Endothelial cell of umbilical vein (primary cell): ENCODE results near the gene CAMSAP1.

Experiments
- EZH2 ChIP-seq: IDR thresholded peaks from 2 replicates; pipeline ENCODE4 v1.6.1; 2012; ENCODE audit warnings: borderline replicate concordance, low read depth, mild to moderate bottlenecking, moderate library complexity, low read length, inconsistent platforms; ENCODE audit not compliant: severe bottlenecking
- MYC ChIP-seq: IDR thresholded peaks from one replicate; pipeline ENCODE4 v1.6.1; 2011; ENCODE audit warnings: mild to moderate bottlenecking, low read depth, low read length
- POLR2A ChIP-seq: IDR thresholded peaks from 2 replicates; pipeline ENCODE4 v1.6.1; 2012; ENCODE audit warnings: low read depth, mild to moderate bottlenecking, control low read depth, low read length
- POLR2AphosphoS5 ChIP-seq: IDR thresholded peaks from 2 replicates; pipeline ENCODE4 v1.6.1; 2012; ENCODE audit warnings: low read depth, mild to moderate bottlenecking, control low read depth, low read length, moderate library complexity; ENCODE audit not compliant: insufficient read depth
- TF ChIP-seq, protein P1 (sequence below), 2 donors: IDR thresholded peaks; 1 replicate in 1 of 2; 2 replicates in 1 of 2; pipeline ENCODE4 v1.5.1; 2011; ENCODE audit warnings: low read length in 2 of 2, mild to moderate bottlenecking in 2 of 2, moderate library complexity in 2 of 2, control low read depth in 1 of 2, inconsistent platforms in 1 of 2, low read depth in 1 of 2; ENCODE audit not compliant: insufficient read depth in 1 of 2; ENCODE audit errors: extremely low read depth in 1 of 2
- TF ChIP-seq, protein P2 (sequence below): IDR thresholded peaks from 2 replicates; pipeline ENCODE4 v1.6.1; 2011; ENCODE audit not compliant: insufficient read depth, insufficient read length

DNA sequence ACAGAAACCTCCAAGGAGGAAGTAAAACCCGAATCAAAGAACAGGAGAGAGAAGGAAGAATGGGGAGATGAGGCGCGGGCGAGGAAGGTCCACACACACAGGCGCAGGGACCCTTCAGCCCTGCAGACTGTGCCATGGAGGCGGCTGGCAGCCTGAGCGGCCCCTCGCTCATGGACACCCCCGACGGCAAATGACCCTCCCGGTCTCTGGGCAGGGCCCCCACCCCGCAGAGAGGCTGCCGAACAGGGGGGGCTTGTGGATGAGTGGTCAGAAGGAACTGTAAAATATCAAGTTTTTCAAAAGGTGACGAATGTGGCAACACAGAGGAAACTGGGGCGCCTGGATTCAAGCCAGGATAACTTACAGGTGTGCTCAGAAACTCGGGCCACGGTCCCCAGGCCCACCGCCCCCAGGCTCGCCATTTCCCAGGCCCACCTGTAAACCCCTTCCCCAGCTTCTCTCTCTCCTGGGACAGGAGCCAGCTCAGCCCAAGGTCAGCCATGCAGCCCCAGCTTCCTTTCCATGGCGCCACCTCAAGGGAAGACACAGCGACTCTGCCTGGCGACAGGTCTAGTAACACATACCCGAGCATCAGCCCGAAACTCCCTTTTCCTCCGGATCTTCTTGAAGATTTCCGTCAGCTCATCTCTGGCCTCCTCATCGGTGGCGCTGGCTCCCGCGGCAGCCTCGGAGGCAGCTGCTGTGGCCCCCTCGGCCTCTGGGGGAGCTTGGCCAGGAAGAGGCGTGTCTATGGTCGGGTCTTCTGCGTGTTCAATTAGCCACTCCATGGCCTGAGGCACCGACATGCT, 37.3 kb upstream of the CAMSAP1 start:
- TF ChIP-seq, protein P1, sequence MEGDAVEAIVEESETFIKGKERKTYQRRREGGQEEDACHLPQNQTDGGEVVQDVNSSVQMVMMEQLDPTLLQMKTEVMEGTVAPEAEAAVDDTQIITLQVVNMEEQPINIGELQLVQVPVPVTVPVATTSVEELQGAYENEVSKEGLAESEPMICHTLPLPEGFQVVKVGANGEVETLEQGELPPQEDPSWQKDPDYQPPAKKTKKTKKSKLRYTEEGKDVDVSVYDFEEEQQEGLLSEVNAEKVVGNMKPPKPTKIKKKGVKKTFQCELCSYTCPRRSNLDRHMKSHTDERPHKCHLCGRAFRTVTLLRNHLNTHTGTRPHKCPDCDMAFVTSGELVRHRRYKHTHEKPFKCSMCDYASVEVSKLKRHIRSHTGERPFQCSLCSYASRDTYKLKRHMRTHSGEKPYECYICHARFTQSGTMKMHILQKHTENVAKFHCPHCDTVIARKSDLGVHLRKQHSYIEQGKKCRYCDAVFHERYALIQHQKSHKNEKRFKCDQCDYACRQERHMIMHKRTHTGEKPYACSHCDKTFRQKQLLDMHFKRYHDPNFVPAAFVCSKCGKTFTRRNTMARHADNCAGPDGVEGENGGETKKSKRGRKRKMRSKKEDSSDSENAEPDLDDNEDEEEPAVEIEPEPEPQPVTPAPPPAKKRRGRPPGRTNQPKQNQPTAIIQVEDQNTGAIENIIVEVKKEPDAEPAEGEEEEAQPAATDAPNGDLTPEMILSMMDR (IDR thresholded peaks at IDR 0.05; ENCODE audit: extremely low read depth in 1 of 2, insufficient read depth in 1 of 2, low read depth in 1 of 2, low read length in 2 of 2), result no peak
- TF ChIP-seq POLR2AphosphoS5 (no peak), EZH2 (no peak), POLR2A (no peak), MYC (no peak)
- TF ChIP-seq, protein P2, sequence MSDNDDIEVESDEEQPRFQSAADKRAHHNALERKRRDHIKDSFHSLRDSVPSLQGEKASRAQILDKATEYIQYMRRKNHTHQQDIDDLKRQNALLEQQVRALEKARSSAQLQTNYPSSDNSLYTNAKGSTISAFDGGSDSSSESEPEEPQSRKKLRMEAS, result no peak
